Bronchial smooth muscle cell (primary cell): ENCODE data around the gene ZNF462. TPM values are rescaled to one million over a fixed set of nuclear protein-coding genes. Genes with fewer than 3 reads are reported as not detected.

Source experiments
- total RNA-seq: library from RNA; depleted of rRNA; stranded (reverse); fragments of >200 nt; gene quantifications from 2 replicates; pipeline ENCODE4 v1.2.1, GENCODE V29; 2014

The ZNF462 gene
- 12.8 and 14.0 TPM in 2 replicates for total RNA-seq

GRCh38 chr9:106862821-106863720 lies at the start of gene ZNF462:
TSS of gene ZNF462 (plus strand) at chr9:106863166. CDS start at chr9:106923384, 60,218 bp downstream.

